Smooth muscle cell (in vitro differentiated cells): ENCODE data around the gene ISX. TPM values are rescaled to one million over a fixed set of nuclear protein-coding genes. Genes with fewer than 3 reads are reported as not detected.

Experiments
- DNase-seq: peaks from one replicate; lab custom pipeline; 2025; ENCODE audit not compliant: unreplicated experiment; lab: John Stamatoyannopoulos, UW
- H2AFZ ChIP-seq: fragments of 200-600 bp; sonication (generic); 2 replicates; pipeline ENCODE4 v1.6.0; 2016; ENCODE audit warnings: antibody characterized with exemption, low read depth, mild to moderate bottlenecking
- H3F3A ChIP-seq: fragments of 200-600 bp; sonication (generic); 2 replicates; pipeline ENCODE4 v1.6.0; 2017; ENCODE audit warnings: antibody characterized with exemption, low read depth
- H3K27ac ChIP-seq: fragments of 200-600 bp; sonication (generic); 2 replicates; pipeline ENCODE4 v1.5.1; 2016; ENCODE audit warnings: low read depth, mild to moderate bottlenecking
- H3K27me3 ChIP-seq: fragments of 200-600 bp; sonication (generic); 2 replicates; pipeline ENCODE4 v1.6.1; 2016; ENCODE audit warnings: low read depth, mild to moderate bottlenecking
- H3K36me3 ChIP-seq: fragments of 200-600 bp; sonication (generic); 2 replicates; pipeline ENCODE4 v1.5.1; 2016; ENCODE audit warnings: low read depth
- H3K4me1 ChIP-seq: fragments of 200-600 bp; sonication (generic); 2 replicates; pipeline ENCODE4 v1.5.1; 2016; ENCODE audit warnings: low read depth
- H3K4me2 ChIP-seq: fragments of 200-600 bp; sonication (generic); 2 replicates; pipeline ENCODE4 v1.6.0; 2016; ENCODE audit warnings: mild to moderate bottlenecking
- H3K4me3 ChIP-seq: fragments of 200-600 bp; sonication (generic); 2 replicates; pipeline ENCODE4 v1.5.1; 2016; ENCODE audit warnings: mild to moderate bottlenecking
- H3K79me2 ChIP-seq: fragments of 200-600 bp; sonication (generic); 2 replicates; pipeline ENCODE4 v1.6.0; 2016; ENCODE audit warnings: low read depth, mild to moderate bottlenecking
- H3K9ac ChIP-seq: fragments of 200-600 bp; sonication (generic); 2 replicates; pipeline ENCODE4 v1.6.0; 2016; ENCODE audit warnings: low read depth
- H3K9me3 ChIP-seq: fragments of 200-600 bp; sonication (generic); replicated peaks from 2 replicates; pipeline ENCODE4 v1.5.1; 2016; ENCODE audit warnings: low read depth
- H4K20me1 ChIP-seq: fragments of 200-600 bp; sonication (generic); 2 replicates; pipeline ENCODE4 v1.6.0; 2016; ENCODE audit warnings: low read depth
- CTCF ChIP-seq: fragments of 200-600 bp; sonication (generic); IDR thresholded peaks from 2 replicates; pipeline ENCODE4 v1.5.1; 2017; ENCODE audit warnings: borderline replicate concordance, mild to moderate bottlenecking, antibody characterized with exemption; ENCODE audit not compliant: insufficient read depth, poor library complexity, severe bottlenecking
- WGBS: methylation state at CpG from one replicate; pipeline ENCODE4 v1.1.7; 2016; ENCODE audit warnings: low lambda C conversion rate; 5-methylcytosine and 5-hydroxymethylcytosine counted together
- polyA plus RNA-seq: library from polyadenylated mRNA; unstranded; fragments of >200 nt; fragmentation: Nextera tagmentation; extraction: Ambion mirVana; gene quantifications from 2 replicates; pipeline ENCODE4 v1.2.1, GENCODE V29; 2016
- total RNA-seq: library from RNA; depleted of rRNA; stranded (reverse); fragments of >200 nt; gene quantifications from 2 replicates; pipeline ENCODE4 v1.2.3, GENCODE V29; 2014

Gene ISX
- total and polyA plus RNA-seq, 2 experiments from 2014 or later, result not detected

- Histone ChIP-seq H3K4me1 (no peaks in the 10 kb centered on the region), H3K4me3 (no peak overlapping the region), H3K27ac (no peak overlapping the region), H3K79me2 (no peaks in the 10 kb centered on the region), H3F3A (no peaks in the 10 kb centered on the region), H3K4me2 (no peak overlapping the region), H4K20me1 (no peaks in the 10 kb centered on the region), H3K27me3 (no peaks in the 10 kb centered on the region), H3K36me3 (no peaks in the 10 kb centered on the region), H3K9ac (no peak overlapping the region), H2AFZ (no peak overlapping the region), H3K9me3 (no peaks in the 10 kb centered on the region)
- 64% methylated on average over 10 of the region's 10 CpGs for WGBS
- no peak for TF ChIP-seq CTCF
- DNase-seq, result no peak
These were observed 26.3 kb upstream of the ISX start for GRCh38 chr22:35039625-35040024.

GRCh38 chr22:35043252-35043933 is 22.6 kb upstream of the ISX start:
- no peak overlapping the region for H3K4me2 ChIP-seq
- no peaks in the 10 kb centered on the region for H3K4me1 ChIP-seq
- no peak overlapping the region for H2AFZ ChIP-seq
- H3K9ac ChIP-seq, result no peak overlapping the region
- no peaks in the 10 kb centered on the region for H3K36me3 ChIP-seq
- H3K4me3 ChIP-seq, result no peak overlapping the region
- no peaks in the 10 kb centered on the region for H3F3A ChIP-seq
- H4K20me1 ChIP-seq, result no peaks in the 10 kb centered on the region
- WGBS, result 85% methylated on average over 6 of the region's 6 CpGs
- no peak for DNase-seq
- no peaks in the 10 kb centered on the region for H3K79me2 ChIP-seq
- no peaks in the 10 kb centered on the region for H3K27me3 ChIP-seq
- peak; percentile 12 for TF ChIP-seq CTCF
- H3K27ac ChIP-seq, result no peak overlapping the region
- H3K9me3 ChIP-seq, result no peaks in the 10 kb centered on the region

GRCh38 chr22:35043934-35044319 is 22.0 kb upstream of the ISX start:
- Histone ChIP-seq H3K79me2 (no peaks in the 10 kb centered on the region), H3K4me1 (no peaks in the 10 kb centered on the region), H3K27ac (no peak overlapping the region), H3F3A (no peaks in the 10 kb centered on the region), H3K9ac (no peak overlapping the region), H3K9me3 (no peaks in the 10 kb centered on the region), H4K20me1 (no peaks in the 10 kb centered on the region), H3K4me3 (no peak overlapping the region), H2AFZ (no peak overlapping the region), H3K36me3 (no peaks in the 10 kb centered on the region), H3K27me3 (no peaks in the 10 kb centered on the region), H3K4me2 (no peak overlapping the region)
- TF ChIP-seq CTCF, result no peak
- 48% methylated on average over 2 of the region's 2 CpGs for WGBS
- DNase-seq, result no peak
